A549 (cell line): ENCODE results near the gene GALNT18. TPM values are rescaled to one million over a fixed set of nuclear protein-coding genes. Genes with fewer than 3 reads are reported as not detected.

Source experiments
- ATAC-seq, 2 experiments: fragments of 200-7000 bp in 1 of 2; fragments of >200 bp in 1 of 2; cut with Nextera tagmentation in 1 of 2; cut with Tn5 transposase in 1 of 2; 3 replicates each; pipeline versions ENCODE4 v1.8.0 to v1.9.1; 2018 to 2020; ENCODE audit warnings: mild to moderate bottlenecking in 1 of 2, moderate library complexity in 1 of 2
- CTCF ChIA-PET: fragments of 300-600 bp; sonication (Branson Sonifier 250); formaldehyde crosslinking; extraction: SDS; loops from one replicate; lab custom pipeline; 2021; ENCODE audit warnings: antibody characterized with exemption, inconsistent platforms; lab: Yijun Ruan, JAX
- POLR2A ChIA-PET: fragments of 350-600 bp; formaldehyde crosslinking; extraction: SDS; loops from one replicate; lab custom pipeline; 2021; ENCODE audit warnings: antibody characterized with exemption, inconsistent platforms; lab: Yijun Ruan, JAX
- DNase-seq, 2 experiments: peaks; one replicate each; pipeline versions ENCODE4 v3.0.0 to v3.0.0-alpha.2; 2011 to 2016; ENCODE audit warnings: low read depth in 1 of 2, low spot score in 1 of 2
- FAIRE-seq: peaks from 2 replicates; lab custom pipeline; 2011; peaks lifted over from hg19 to GRCh38; lab: Jason Lieb, UNC
- H3K27ac ChIP-seq, 2 experiments: fragments of >200 bp; sonication (Bioruptor Twin); formaldehyde crosslinking; 3 replicates each; pipeline ENCODE4 v1.5.1; 2016 to 2017
- H3K4me1 ChIP-seq: fragments of >200 bp; sonication (Bioruptor Twin); formaldehyde crosslinking; 3 replicates; pipeline ENCODE4 v1.6.1; 2016
- H3K4me2 ChIP-seq: fragments of >200 bp; sonication (Bioruptor Twin); formaldehyde crosslinking; 3 replicates; pipeline ENCODE4 v1.6.1; 2016
- H3K4me3 ChIP-seq: fragments of >200 bp; sonication (Bioruptor Twin); formaldehyde crosslinking; 3 replicates; pipeline ENCODE4 v1.5.1; 2016
- H3K9me3 ChIP-seq: fragments of >200 bp; sonication (Bioruptor Twin); formaldehyde crosslinking; 3 replicates; pipeline ENCODE4 v1.6.1; 2016
- BHLHE40 ChIP-seq: IDR thresholded peaks from 2 replicates; pipeline ENCODE4 v1.6.1; 2012; ENCODE audit warnings: low read depth, low read length, inconsistent platforms
- CBX8 ChIP-seq: fragments of 200-600 bp; sonication (generic); IDR thresholded peaks from 2 replicates; pipeline ENCODE4 v1.6.1; 2016
- CEBPB ChIP-seq, 2 experiments: fragments of >200 bp in 1 of 2; sonication (Bioruptor Twin) in 1 of 2; formaldehyde crosslinking in 1 of 2; IDR thresholded peaks; 2 replicates each; pipeline ENCODE4 v1.6.1; 2012 to 2016
- CHD2 ChIP-seq: fragments of 150-350 bp; IDR thresholded peaks from 2 replicates; pipeline ENCODE4 v1.6.1; 2014; ENCODE audit warnings: low read length; ENCODE audit not compliant: partially characterized antibody
- CTCF ChIP-seq: fragments of >200 bp; sonication (Bioruptor Twin); formaldehyde crosslinking; IDR thresholded peaks from 3 replicates; pipeline ENCODE4 v1.5.1; 2016
- EHF ChIP-seq: fragments of 250-450 bp; sonication (Bioruptor Pico); IDR thresholded peaks from 2 replicates; pipeline ENCODE4 v1.5.0; 2020; ENCODE audit warnings: mild to moderate bottlenecking
- ELK1 ChIP-seq: fragments of 150-350 bp; IDR thresholded peaks from 2 replicates; pipeline ENCODE4 v1.6.1; 2014; ENCODE audit warnings: low read depth, mild to moderate bottlenecking, low read length
- HDAC2 ChIP-seq: fragments of 200-600 bp; sonication (generic); IDR thresholded peaks from 2 replicates; pipeline ENCODE4 v1.6.1; 2016
- HES2 ChIP-seq: fragments of >200 bp; sonication (Bioruptor Twin); formaldehyde crosslinking; IDR thresholded peaks from 2 replicates; pipeline ENCODE4 v1.6.1; 2016
- HEYL ChIP-seq: fragments of 250-450 bp; sonication (Bioruptor Pico); IDR thresholded peaks from 2 replicates; pipeline ENCODE4 v1.8.0; 2021; ENCODE audit warnings: mild to moderate bottlenecking, moderate library complexity
- HMGXB4 ChIP-seq: fragments of 250-450 bp; sonication (Bioruptor Pico); IDR thresholded peaks from 2 replicates; pipeline ENCODE4 v1.5.0; 2021; ENCODE audit warnings: mild to moderate bottlenecking, moderate library complexity, borderline replicate concordance
- HOXA7 ChIP-seq: fragments of 250-450 bp; sonication (Bioruptor Pico); IDR thresholded peaks from 2 replicates; pipeline ENCODE4 v1.5.0; 2020; ENCODE audit warnings: mild to moderate bottlenecking, moderate library complexity
- HOXB5 ChIP-seq: fragments of 250-450 bp; sonication (Bioruptor Pico); IDR thresholded peaks from 2 replicates; pipeline ENCODE4 v1.5.0; 2020; ENCODE audit warnings: mild to moderate bottlenecking, moderate library complexity
- NPAS2 ChIP-seq: fragments of 250-450 bp; sonication (Bioruptor Pico); IDR thresholded peaks from 2 replicates; pipeline ENCODE4 v1.8.0; 2022; ENCODE audit warnings: mild to moderate bottlenecking, moderate library complexity, borderline replicate concordance
- PBX3 ChIP-seq: IDR thresholded peaks from 2 replicates; pipeline ENCODE4 v1.6.1; 2012
- PHF8 ChIP-seq: fragments of 200-600 bp; sonication (generic); IDR thresholded peaks from 2 replicates; pipeline ENCODE4 v1.6.1; 2016; ENCODE audit warnings: low read depth, mild to moderate bottlenecking, antibody characterized with exemption, moderate library complexity, borderline replicate concordance
- RAD21 ChIP-seq, 2 experiments: fragments of >200 bp in 1 of 2; sonication (Bioruptor Twin) in 1 of 2; formaldehyde crosslinking in 1 of 2; IDR thresholded peaks in 1 of 2; conservative IDR thresholded peaks in 1 of 2; 2 replicates in 1 of 2; 3 replicates in 1 of 2; pipeline ENCODE4 v1.6.1; 2012 to 2018; ENCODE audit warnings: inconsistent platforms in 1 of 2
- RARB ChIP-seq: fragments of 250-450 bp; sonication (Bioruptor Pico); IDR thresholded peaks from 2 replicates; pipeline ENCODE4 v1.8.0; 2021; ENCODE audit warnings: mild to moderate bottlenecking, moderate library complexity
- RFX5 ChIP-seq: fragments of 450-650 bp; IDR thresholded peaks from 2 replicates; pipeline ENCODE4 v1.7.1; 2014; ENCODE audit warnings: antibody characterized with exemption, mild to moderate bottlenecking, moderate library complexity
- SMC3 ChIP-seq: fragments of >200 bp; sonication (Bioruptor Twin); formaldehyde crosslinking; IDR thresholded peaks from 3 replicates; pipeline ENCODE4 v1.6.1; 2018; ENCODE audit warnings: inconsistent platforms
- TFCP2L1 ChIP-seq: fragments of 250-450 bp; sonication (Bioruptor Pico); IDR thresholded peaks from 2 replicates; pipeline ENCODE4 v1.5.0; 2021; ENCODE audit warnings: mild to moderate bottlenecking
- ZSCAN20 ChIP-seq: fragments of 250-450 bp; sonication (Bioruptor Pico); IDR thresholded peaks from 2 replicates; pipeline ENCODE4 v1.8.0; 2022; ENCODE audit warnings: mild to moderate bottlenecking, moderate library complexity
- WGBS: methylation state at CpG from one replicate; pipeline ENCODE4 v1.1.6; 2017; ENCODE audit errors: missing lambda C conversion rate; 5-methylcytosine and 5-hydroxymethylcytosine counted together
- polyA plus RNA-seq, 4 experiments: library from polyadenylated mRNA; depleted of rRNA in 3 of 4; stranded (reverse); fragments of >200 nt; fragmentation: RNase III in 1 of 4; extraction: RNeasy Plus Mini Kit Qiagen cat#74134 plus additional on column Dnase treatment in 1 of 4; gene quantifications; 2 replicates in 3 of 4; 3 replicates in 1 of 4; pipeline ENCODE4 v1.2.3, GENCODE V29; 2011 to 2017

Gene GALNT18
- polyA plus RNA-seq, 2 of the 4 experiments (the other 2 are of a cell fraction), result 6.7 to 16.1 TPM

- TF ChIP-seq PBX3 (no peak), BHLHE40 (no peak), HDAC2 (no peak), CEBPB (IDR thresholded peaks at IDR 0.05) (no peak), RFX5 (no peak), SMC3 (no peak)
Observed at GRCh38 chr11:11491589-11491988, 130.2 kb downstream of the GALNT18 start (continued).

GRCh38 chr11:11491014-11491413 is 130.8 kb downstream of the GALNT18 start:
- POLR2A ChIA-PET, result no interaction called here
- no peaks in the 10 kb centered on the region for H3K9me3 ChIP-seq
- H3K4me1 ChIP-seq, result no peaks in the 10 kb centered on the region
- H3K4me2 ChIP-seq, result no peak overlapping the region
- no peak overlapping the region for H3K4me3 ChIP-seq
- no peak for DNase-seq
- FAIRE-seq, result no peak
- TF ChIP-seq ELK1, result no peak
- TF ChIP-seq EHF (CRISPR knock-in tag), result no peak
- TF ChIP-seq HOXB5, result no peak
- TF ChIP-seq SMC3, result no peak
- no peak for TF ChIP-seq CHD2
- no peak for TF ChIP-seq HES2
- TF ChIP-seq TFCP2L1 (CRISPR knock-in tag), result no peak
- no peak for TF ChIP-seq PHF8
- no peak for TF ChIP-seq HEYL (CRISPR knock-in tag)
- TF ChIP-seq NPAS2, result no peak
- no peak for TF ChIP-seq HOXA7 (CRISPR knock-in tag)
- TF ChIP-seq RARB (CRISPR knock-in tag), result no peak
- no peak for TF ChIP-seq CTCF
- TF ChIP-seq BHLHE40, result no peak
- no peak for TF ChIP-seq RAD21 (conservative IDR thresholded peaks at IDR 0.05 in 1 of 2, IDR thresholded peaks at IDR 0.05 in 1 of 2)
- no peak for TF ChIP-seq CBX8
- TF ChIP-seq ZSCAN20 (CRISPR knock-in tag), result no peak
- no peak for TF ChIP-seq HMGXB4 (CRISPR knock-in tag)
- TF ChIP-seq RFX5, result no peak
- CTCF ChIA-PET, result no interaction called here
- H3K27ac ChIP-seq, result no peak overlapping the region
- ATAC-seq, result no peak
- 31% methylated on average over 2 of the region's 2 CpGs for WGBS
